DMS79 treated with DMSO at 0.1 percent for 48 hours (cell line): ENCODE measurements around the gene BCL2L12.

ENCODE experiments used
- DNase-seq: peaks from one replicate; lab custom pipeline; 2025; lab: John Stamatoyannopoulos, UW

The BCL2L12 gene

GRCh38 chr19:49685845-49686332 lies 20.2 kb downstream of the BCL2L12 start:
- DNase-seq, result no peak

DNA sequence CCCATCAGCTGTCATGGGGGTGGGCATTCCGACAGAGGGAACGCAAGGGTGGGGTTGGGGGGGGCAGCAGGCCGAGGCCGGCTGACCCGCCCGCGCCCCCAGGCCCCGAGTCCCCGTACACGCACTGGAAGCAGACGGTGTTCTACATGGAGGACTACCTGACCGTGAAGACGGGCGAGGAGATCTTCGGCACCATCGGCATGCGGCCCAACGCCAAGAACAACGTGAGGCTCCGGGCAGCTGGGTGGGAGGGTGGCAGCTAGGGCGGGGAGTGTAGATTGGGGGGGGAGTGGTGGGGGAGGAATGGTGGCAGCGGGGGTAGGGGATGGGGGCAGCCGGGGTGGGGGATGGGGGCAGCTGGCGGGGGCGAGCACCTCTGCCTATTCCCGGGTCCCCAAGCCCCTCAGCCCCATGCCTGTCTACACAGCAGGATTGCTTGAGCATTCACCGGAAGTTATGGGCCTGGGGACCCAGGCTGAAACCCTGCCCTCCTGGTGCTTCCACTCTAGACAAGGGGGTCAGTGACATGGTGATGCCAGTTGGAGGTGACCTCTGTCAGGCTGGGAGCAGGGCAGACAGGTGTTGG lies 20.9 kb downstream of the BCL2L12 start:
- no peak for DNase-seq

GRCh38 chr19:49687150-49687549 lies 21.4 kb downstream of the BCL2L12 start:
- DNase-seq, result no peak

DNA sequence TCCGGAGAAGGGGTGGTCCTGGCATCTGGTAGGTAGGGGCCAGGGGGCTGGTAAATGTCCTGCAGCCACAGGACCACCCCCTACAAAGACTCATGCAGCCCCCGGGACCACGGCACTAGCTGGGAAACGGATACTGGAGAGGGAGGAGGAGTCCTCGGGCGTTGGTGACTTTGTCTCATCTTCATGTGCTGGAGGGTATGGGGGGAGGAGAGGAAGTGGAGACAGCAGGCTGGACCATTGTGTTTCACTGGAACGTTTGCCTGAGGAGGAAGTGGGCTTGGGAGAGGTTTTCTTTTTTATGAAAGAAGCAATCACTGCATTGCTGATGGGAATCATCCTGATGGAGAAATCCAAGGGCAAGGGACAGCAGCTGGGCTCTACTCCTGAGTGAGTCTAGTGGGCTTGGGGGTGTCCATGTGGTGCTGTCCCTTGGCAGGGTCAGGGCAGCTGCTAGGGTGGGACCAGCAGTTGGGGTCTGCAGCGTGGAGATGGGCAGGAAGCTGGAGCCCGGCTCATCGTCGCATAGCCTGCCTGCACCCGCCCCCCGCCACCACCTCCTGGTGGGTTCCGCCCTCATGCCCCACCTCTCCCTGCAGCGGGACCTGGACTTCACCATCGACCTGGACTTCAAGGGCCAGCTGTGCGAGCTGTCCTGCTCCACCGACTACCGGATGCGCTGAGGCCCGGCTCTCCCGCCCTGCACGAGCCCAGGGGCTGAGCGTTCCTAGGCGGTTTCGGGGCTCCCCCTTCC lies 22.0 kb downstream of the BCL2L12 start:
- DNase-seq, result no peak

DNA sequence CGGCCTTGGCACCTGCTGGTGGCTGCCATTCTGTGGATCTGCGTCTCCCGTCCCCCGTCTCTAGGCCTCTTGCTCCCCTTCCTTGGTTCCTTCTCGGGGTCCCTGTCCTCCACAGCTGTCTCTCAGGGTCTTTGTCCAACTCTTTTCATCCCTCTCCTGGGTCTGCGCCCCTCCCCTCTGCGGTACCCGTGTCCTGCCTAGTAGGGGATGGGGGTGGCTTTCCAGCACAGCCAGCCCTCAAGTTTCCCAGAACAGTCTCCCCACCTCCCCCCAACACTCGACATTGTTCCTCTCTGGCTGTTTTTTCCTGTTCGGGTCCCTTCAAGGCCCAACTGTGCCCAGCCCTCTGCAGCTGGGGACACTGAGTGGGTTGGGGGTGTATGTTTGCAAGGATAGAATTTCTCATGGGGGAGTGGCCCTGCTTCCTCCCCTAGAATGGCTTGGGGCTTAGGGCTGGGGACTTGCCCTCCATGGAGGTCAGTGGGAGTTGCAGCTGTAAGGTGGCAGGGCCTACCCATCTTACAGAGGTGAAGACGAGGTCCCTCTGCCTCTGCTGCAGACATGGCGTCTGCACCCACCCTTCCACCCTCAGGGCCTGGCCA lies 22.9 kb downstream of the BCL2L12 start:
- DNase-seq, result no peak

GRCh38 chr19:49689133-49690078 lies 23.7 kb downstream of the BCL2L12 start, which contains the start of gene ADM5:
Gene ADM5, plus strand, starts transcription at chr19:49689594. Its CDS starts 244 bp downstream, at chr19:49689838.
- peak; percentile 46 for DNase-seq

GRCh38 chr19:49690079-49690655 lies 24.4 kb downstream of the BCL2L12 start:
- DNase-seq, result no peak

GRCh38 chr19:49690656-49691242 lies 25.0 kb downstream of the BCL2L12 start, which contains the start of gene CPT1C:
Gene CPT1C, plus strand, starts transcription at chr19:49691116. Its CDS starts 1,137 bp downstream, at chr19:49692253.
- peak; percentile 97 for DNase-seq

DNA sequence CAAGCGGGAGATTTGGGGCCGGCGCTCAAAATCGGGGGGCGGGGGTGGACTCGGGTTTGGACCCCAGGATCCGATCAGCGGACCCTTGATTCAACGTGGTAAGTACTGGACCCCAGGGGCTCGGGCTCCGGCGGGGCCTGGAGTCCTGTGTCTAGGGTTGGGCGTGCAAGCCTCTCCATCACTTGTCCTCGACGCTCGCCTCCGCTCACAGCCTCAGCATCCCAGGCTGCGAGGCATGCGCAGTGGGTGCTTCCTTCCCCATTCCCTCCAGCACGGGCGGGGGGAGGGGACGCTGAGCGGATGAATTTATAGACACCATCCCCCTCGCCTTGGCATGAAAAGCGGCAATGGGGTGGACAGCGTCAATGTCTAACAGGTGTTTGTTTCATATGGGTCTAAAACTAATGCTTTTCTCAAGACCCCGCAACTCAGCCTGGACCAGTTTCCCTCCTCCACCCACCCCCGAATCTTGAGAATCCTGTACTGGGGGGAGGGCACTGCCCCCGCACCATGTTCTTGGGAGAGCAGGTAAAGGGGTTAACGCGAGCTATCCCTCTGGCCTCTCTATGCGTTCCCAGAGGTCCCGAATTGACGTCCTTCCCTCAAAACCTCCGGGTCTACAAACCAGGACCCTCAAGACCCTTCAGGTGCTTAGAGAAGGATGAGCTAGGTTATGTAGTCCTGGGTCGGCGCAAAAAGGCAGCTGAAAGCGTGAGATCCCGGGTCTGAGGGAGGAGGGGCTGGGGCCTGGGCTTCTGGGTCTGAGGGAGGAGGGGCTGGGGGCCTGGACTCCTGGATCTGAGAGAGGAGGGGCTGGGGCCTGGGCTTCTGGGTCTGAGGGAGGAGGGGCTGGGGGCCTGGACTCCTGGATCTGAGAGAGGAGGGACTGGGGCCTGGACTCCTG lies 25.8 kb downstream of the BCL2L12 start:
- peak; percentile 80 for DNase-seq

- no peak for DNase-seq
Observed at GRCh38 chr19:49692147-49692506, 26.4 kb downstream of the BCL2L12 start.

DNA sequence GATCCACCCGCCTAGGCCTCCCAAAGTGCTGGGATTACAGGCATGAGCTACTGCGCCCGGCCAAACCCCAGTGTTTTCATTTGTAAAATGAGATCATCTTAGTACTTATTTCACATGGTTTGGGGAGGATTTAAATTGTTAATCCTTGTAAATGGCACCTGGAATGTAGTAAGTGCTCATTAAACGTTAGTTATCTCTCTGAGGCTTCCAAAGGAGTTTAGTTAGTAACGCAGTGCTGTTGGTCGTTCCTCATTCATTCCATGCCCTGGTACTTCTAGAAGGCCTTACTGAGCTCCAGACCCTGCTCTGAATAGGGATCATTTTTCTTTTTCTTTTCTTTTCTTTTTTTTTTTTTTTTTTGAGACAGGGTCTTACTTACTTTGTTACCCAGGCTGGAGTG lies 30.4 kb downstream of the BCL2L12 start:
- no peak for DNase-seq

DNA sequence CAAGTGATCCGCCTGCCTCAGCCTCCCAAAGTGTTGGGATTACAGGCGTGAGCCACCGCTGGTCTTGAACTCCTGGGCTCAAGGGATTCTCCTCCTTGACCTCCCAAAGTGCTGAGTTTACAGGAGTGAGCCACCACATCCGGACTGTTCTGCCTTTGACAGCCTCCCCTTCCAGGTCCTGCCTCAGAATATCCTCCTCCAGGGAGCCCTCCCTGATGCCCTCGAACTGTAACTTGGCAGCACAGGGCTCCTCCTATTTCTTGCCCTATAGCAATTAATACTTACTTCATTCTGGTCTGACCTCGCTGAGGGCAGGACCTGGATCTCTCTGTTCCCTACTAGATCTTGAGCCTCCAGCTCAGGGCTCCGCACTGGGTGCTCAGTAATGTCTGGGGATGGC lies 31.1 kb downstream of the BCL2L12 start:
- no peak for DNase-seq

DNA sequence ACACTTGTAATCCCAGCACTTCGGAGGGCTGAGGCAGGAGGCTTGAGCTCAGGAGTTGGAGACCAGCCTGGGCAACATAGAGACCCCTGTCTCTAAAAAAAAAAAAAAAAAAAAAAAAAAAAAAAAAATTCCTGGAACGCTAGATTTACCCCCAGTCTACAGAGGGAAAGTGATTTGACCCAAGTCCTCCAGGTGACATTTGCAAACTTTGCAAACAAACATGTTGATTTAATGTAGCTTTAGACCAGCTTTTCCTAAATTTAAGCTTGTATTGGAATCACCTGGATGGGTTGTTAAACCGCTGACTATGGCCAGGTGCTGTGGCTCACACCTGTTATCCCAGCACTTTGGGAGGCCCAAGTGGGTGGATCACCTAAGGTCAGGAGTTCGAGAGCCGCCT lies 33.6 kb downstream of the BCL2L12 start:
- DNase-seq, result no peak

GRCh38 chr19:49700563-49700962 lies 34.8 kb downstream of the BCL2L12 start:
- DNase-seq, result no peak

- no peak for DNase-seq
Observed at GRCh38 chr19:49701271-49701786, 35.6 kb downstream of the BCL2L12 start.

- no peak for DNase-seq
Observed at GRCh38 chr19:49704888-49705642, 39.3 kb downstream of the BCL2L12 start.

DNA sequence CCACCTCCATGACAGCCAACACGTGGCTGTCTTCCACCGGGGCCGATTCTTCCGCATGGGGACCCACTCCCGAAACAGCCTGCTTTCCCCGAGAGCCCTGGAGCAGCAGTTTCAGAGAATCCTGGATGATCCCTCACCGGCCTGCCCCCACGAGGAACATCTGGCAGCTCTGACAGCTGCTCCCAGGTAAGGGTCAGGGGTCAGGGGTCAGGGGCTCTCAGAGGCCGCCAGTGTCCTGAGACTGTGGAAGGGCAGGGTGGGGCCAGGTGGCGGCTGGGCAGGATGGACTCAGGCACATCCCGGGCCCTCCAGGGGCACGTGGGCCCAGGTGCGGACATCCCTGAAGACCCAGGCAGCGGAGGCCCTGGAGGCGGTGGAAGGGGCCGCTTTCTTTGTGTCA lies 40.2 kb downstream of the BCL2L12 start:
- no peak for DNase-seq

GRCh38 chr19:49710372-49710951 lies 44.7 kb downstream of the BCL2L12 start:
- no peak for DNase-seq

- no peak for DNase-seq
Observed at GRCh38 chr19:49712397-49712859, 46.7 kb downstream of the BCL2L12 start.
